Liver (tissue), 3 donors: Measurements from ENCODE around the gene HIF3A.

Experiments used
- RAD21 ChIP-seq, 2 donors: IDR thresholded peaks; 2 replicates each; pipeline ENCODE4 v1.6.1; 2016; ENCODE audit warnings: antibody characterized with exemption in 2 of 2, mild to moderate bottlenecking in 2 of 2
- RXRA ChIP-seq, 2 donors: IDR thresholded peaks; 2 replicates each; pipeline ENCODE4 v1.6.1; 2017 to 2018; ENCODE audit warnings: antibody characterized with exemption in 2 of 2, mild to moderate bottlenecking in 1 of 2
- TAF1 ChIP-seq: conservative IDR thresholded peaks from 2 replicates; pipeline ENCODE4 v1.6.1; 2016; ENCODE audit warnings: antibody characterized with exemption, mild to moderate bottlenecking
- YY1 ChIP-seq: IDR thresholded peaks from 2 replicates; pipeline ENCODE4 v1.6.1; 2016; ENCODE audit warnings: antibody characterized with exemption, mild to moderate bottlenecking
- TF ChIP-seq, protein P1 (sequence below): fragments of 150-350 bp; IDR thresholded peaks from 2 replicates; pipeline ENCODE4 v1.5.1; 2017; ENCODE audit warnings: improper control_type of control experiment, low read depth, low read length; ENCODE audit not compliant: missing input control
- TF ChIP-seq, protein P2 (sequence below): IDR thresholded peaks from 2 replicates; pipeline ENCODE4 v1.6.1; 2016; ENCODE audit warnings: antibody characterized with exemption
- TF ChIP-seq, protein P3 (sequence below): IDR thresholded peaks from 2 replicates; pipeline ENCODE4 v1.6.1; 2016; ENCODE audit warnings: antibody characterized with exemption, mild to moderate bottlenecking
- donor health status: healthy.
- donor health status: healthy.

DNA sequence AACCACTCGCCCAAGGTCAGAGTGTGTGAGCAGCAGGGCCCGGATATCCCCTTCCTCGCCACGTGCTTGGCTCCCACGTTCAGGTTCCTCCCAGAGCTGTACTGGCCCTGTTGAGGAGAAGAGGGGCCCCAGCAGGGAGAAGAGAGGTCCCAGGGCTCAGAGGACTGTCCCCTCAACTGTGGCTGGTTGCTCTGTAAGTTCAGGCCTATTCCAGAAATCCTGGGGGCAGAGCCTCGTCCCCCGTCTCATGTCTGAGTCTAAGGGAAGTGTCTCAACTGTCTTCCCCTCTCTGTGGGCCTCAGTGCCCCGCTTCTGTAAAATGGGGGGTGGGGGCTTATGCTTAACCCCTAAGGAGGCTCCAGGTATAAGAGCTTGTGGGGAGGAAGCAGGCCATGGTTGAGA is 53.9 kb downstream of the HIF3A start:
- TF ChIP-seq, protein P1, sequence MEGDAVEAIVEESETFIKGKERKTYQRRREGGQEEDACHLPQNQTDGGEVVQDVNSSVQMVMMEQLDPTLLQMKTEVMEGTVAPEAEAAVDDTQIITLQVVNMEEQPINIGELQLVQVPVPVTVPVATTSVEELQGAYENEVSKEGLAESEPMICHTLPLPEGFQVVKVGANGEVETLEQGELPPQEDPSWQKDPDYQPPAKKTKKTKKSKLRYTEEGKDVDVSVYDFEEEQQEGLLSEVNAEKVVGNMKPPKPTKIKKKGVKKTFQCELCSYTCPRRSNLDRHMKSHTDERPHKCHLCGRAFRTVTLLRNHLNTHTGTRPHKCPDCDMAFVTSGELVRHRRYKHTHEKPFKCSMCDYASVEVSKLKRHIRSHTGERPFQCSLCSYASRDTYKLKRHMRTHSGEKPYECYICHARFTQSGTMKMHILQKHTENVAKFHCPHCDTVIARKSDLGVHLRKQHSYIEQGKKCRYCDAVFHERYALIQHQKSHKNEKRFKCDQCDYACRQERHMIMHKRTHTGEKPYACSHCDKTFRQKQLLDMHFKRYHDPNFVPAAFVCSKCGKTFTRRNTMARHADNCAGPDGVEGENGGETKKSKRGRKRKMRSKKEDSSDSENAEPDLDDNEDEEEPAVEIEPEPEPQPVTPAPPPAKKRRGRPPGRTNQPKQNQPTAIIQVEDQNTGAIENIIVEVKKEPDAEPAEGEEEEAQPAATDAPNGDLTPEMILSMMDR: no peak
- TF ChIP-seq YY1 (no peak), RXRA (IDR thresholded peaks at IDR 0.05) (no peak), RAD21 (IDR thresholded peaks at IDR 0.05) (no peak), TAF1 (no peak)
- TF ChIP-seq, protein P2, sequence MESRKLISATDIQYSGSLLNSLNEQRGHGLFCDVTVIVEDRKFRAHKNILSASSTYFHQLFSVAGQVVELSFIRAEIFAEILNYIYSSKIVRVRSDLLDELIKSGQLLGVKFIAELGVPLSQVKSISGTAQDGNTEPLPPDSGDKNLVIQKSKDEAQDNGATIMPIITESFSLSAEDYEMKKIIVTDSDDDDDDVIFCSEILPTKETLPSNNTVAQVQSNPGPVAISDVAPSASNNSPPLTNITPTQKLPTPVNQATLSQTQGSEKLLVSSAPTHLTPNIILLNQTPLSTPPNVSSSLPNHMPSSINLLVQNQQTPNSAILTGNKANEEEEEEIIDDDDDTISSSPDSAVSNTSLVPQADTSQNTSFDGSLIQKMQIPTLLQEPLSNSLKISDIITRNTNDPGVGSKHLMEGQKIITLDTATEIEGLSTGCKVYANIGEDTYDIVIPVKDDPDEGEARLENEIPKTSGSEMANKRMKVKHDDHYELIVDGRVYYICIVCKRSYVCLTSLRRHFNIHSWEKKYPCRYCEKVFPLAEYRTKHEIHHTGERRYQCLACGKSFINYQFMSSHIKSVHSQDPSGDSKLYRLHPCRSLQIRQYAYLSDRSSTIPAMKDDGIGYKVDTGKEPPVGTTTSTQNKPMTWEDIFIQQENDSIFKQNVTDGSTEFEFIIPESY: no peak
- TF ChIP-seq, protein P3, sequence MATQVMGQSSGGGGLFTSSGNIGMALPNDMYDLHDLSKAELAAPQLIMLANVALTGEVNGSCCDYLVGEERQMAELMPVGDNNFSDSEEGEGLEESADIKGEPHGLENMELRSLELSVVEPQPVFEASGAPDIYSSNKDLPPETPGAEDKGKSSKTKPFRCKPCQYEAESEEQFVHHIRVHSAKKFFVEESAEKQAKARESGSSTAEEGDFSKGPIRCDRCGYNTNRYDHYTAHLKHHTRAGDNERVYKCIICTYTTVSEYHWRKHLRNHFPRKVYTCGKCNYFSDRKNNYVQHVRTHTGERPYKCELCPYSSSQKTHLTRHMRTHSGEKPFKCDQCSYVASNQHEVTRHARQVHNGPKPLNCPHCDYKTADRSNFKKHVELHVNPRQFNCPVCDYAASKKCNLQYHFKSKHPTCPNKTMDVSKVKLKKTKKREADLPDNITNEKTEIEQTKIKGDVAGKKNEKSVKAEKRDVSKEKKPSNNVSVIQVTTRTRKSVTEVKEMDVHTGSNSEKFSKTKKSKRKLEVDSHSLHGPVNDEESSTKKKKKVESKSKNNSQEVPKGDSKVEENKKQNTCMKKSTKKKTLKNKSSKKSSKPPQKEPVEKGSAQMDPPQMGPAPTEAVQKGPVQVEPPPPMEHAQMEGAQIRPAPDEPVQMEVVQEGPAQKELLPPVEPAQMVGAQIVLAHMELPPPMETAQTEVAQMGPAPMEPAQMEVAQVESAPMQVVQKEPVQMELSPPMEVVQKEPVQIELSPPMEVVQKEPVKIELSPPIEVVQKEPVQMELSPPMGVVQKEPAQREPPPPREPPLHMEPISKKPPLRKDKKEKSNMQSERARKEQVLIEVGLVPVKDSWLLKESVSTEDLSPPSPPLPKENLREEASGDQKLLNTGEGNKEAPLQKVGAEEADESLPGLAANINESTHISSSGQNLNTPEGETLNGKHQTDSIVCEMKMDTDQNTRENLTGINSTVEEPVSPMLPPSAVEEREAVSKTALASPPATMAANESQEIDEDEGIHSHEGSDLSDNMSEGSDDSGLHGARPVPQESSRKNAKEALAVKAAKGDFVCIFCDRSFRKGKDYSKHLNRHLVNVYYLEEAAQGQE: no peak
